Measurements from ENCODE around the gene GAB4.

GRCh38 chr22:17009640-17010291, 1.7 kb upstream of the GAB4 start:
- no peak for TF ChIP-seq EZH2 (IDR thresholded peaks at IDR 0.05; ENCODE audit: low read depth, low read length, severe bottlenecking)
- TF ChIP-seq EGR1 (IDR thresholded peaks at IDR 0.05; ENCODE audit: borderline replicate concordance, low read depth, low read length), result no peak
- no peak for TF ChIP-seq RNF2 (IDR thresholded peaks at IDR 0.05; ENCODE audit: borderline replicate concordance, low read depth, low read length, missing control alignments, poor library complexity, severe bottlenecking)
- TF ChIP-seq CTCF (IDR thresholded peaks at IDR 0.05; ENCODE audit: control extremely low read depth in 1 of 3, insufficient read depth in 1 of 3, low read depth in 1 of 3, low read length in 3 of 3), result peak; percentile 31 to 41 (median 40); a peak in 3 of 4 replicates
- no peak for TF ChIP-seq POLR2A (IDR thresholded peaks at IDR 0.05; ENCODE audit: control extremely low read depth in 1 of 2, low read depth in 2 of 2, low read length in 2 of 2)
- TF ChIP-seq ZNF274 (IDR thresholded peaks at IDR 0.05; ENCODE audit: borderline replicate concordance, extremely low read depth, low read length), result no peak
- TF ChIP-seq POLR2AphosphoS5 (IDR thresholded peaks at IDR 0.05; ENCODE audit: low read depth, low read length), result no peak

Measured in H1 (cell line).